ENCODE data around the gene LYSMD3.

Gene LYSMD3

GRCh38 chr5:90479611-90480385, 49.6 kb downstream of the LYSMD3 start:
- no peak for DNase-seq

GRCh38 chr5:90477621-90478215, 51.7 kb downstream of the LYSMD3 start:
- no peak for DNase-seq

- DNase-seq: no peak
These were observed 52.3 kb downstream of the LYSMD3 start for GRCh38 chr5:90477073-90477472.

DNA sequence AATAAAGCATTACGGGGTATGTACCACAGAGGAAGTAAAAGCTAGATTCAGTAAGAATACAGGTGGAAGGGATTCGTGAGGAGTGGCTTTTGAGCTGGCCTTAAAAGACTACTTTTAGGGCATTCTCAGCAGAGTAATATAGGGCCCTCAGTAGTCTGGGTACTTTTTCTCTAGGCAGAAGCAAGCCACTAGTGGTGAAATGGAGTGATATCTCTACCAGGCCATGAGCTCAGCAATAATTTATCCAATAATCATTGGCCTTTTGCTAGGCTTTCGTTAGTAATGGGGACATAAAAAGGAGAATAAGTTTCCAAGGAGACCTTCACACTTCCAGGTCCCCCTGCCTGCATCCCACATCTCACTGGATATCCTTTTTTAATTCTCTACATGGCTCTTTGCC, 53.0 kb downstream of the LYSMD3 start:
- DNase-seq: no peak

- DNase-seq: peak; percentile 44
These were observed 53.9 kb downstream of the LYSMD3 start for GRCh38 chr5:90475436-90475980.

DNA sequence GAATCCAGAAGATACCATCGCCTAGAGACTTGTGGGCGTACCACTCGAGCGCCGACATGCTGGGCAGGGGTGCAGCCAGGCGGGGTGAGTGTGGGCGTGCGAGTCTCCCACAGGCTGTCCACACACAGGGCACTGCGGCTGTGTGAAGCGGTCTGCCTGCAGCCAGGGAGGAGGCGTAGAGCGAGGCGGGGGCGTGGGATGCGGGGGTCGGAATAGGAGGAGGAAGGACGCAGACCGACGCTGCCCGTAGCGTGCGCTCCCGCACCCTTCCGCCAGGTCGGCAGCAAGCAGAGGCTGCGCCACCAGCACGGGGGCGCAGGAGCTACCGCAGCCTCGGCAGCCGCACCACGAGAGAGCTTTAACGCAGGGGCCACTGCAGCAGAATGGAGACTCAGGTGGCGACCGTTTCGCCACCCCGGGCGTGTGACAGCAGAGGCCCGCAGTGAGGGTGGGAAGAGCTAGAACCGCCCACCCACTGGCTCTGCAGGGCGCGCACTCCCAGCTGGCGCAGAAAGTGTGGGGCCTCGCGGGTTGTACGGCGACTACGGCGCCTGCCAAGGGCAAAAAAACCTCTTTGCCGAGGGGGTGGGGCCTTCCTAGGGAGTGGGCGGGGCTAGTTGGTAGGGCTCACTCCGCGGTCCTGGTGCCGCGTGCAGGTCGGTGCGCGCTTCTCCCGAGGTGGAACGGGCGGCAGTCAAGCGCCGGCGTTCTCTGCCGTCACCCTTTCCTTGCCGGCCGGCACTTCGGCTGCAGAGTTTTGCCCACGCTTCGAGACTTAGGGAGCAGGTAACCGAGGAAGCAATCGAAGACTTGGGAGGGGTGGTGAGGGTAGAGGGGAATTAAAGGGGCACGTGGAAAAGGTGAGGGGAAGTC, 54.9 kb downstream of the LYSMD3 start, which contains the start of the genes MBLAC2 and POLR3G:
Gene MBLAC2 (minus strand): TSS at position 537 of the 873 bp plus-strand sequence. CDS start 479 bp downstream, at position 58.
Gene POLR3G (plus strand): TSS at position 630 of the 873 bp plus-strand sequence. CDS start 10,704 bp downstream, outside the sequence.
- peak; percentile 92 for DNase-seq

- DNase-seq: peak; percentile 56
These were observed 55.8 kb downstream of the LYSMD3 start for GRCh38 chr5:90473396-90474234.

GRCh38 chr5:90472783-90473395, 56.5 kb downstream of the LYSMD3 start:
- no peak for DNase-seq

Data from NCI-H146 (cell line).